MM.1S (cell line): Measurements from ENCODE around the gene TIMM50.

Experiments
- CTCF ChIP-seq: fragments of 300-600 bp; sonication (generic); IDR thresholded peaks from 2 replicates; pipeline ENCODE4 v1.5.1; 2016; ENCODE audit warnings: antibody characterized with exemption, low read length, mixed read lengths
- EZH2phosphoT487 ChIP-seq: fragments of 300-600 bp; sonication (generic); IDR thresholded peaks from 2 replicates; pipeline ENCODE4 v1.6.1; 2018; ENCODE audit warnings: antibody characterized with exemption, low read length

GRCh38 chr19:39517432-39517831 lies 36.8 kb downstream of the TIMM50 start:
- no peak for TF ChIP-seq CTCF
- TF ChIP-seq EZH2phosphoT487 = no peak
